Measurements from ENCODE around the gene LNX2.

- TF ChIP-seq POLR2AphosphoS5 (IDR thresholded peaks at IDR 0.05) (no peak), POLR2A (IDR thresholded peaks at IDR 0.05; ENCODE audit: low read depth) (no peak), CTCF (IDR thresholded peaks at IDR 0.05) (no peak)
Observed at GRCh38 chr13:27621116-27621365, 712 bp upstream of the LNX2 start.
